Measurements from ENCODE around the gene CDK12.
A peak's percentile ranks its signal among the peaks of the same experiment; 100 is the strongest.

DNA sequence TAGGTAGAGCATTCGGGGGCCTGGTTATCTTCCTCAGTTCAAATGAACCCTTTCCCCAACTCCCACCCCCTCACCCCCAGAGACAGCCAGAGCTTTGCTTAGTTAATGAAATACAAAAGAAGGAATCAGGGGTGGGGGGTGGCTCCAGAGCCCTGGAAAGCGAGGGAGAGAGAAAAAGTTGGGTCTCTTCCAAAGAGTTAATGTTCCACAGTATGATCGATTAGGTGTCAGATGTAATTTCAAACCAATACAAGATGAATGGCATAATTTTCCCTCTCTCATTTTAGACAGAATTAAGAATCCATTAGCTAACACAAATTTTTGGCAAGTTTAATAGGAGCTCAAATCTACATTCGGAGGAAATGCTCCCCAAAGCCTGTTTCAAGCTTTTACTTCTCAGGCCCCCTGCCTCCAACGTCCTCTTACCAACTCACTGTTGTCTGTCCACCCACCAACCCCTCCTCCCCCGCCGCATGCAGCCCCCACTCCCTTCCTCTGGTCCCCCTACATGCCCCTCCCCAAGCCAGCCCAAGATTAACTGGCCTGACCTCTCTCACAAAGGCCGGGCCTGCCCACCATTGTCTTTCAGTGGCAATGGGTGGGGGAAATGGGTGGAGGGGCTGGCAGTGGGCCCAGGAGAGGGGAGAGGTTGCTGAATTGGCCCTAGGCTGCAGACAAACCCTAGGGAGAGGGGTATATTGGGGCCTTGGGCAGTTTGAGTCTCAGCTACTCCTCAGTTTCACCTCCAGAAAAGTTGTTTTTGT is 118.2 kb downstream of the CDK12 start:
- TF ChIP-seq CTCF (conservative IDR thresholded peaks at IDR 0.05; ENCODE audit: low read depth in 2 of 2) (no peak), EZH2 (IDR thresholded peaks at IDR 0.05; ENCODE audit: low read depth, unreplicated experiment) (no peak), POLR2AphosphoS5 (IDR thresholded peaks at IDR 0.05; ENCODE audit: low read depth) (0 out of 2 replicates have a peak, but pooled peaks have one; percentile 37), CREB1 (CRISPR knock-in tag; IDR thresholded peaks at IDR 0.05; ENCODE audit: low read depth) (no peak), JUNB (IDR thresholded peaks at IDR 0.05; ENCODE audit: unreplicated experiment) (no peak), STAT1 (IDR thresholded peaks at IDR 0.05; ENCODE audit: unreplicated experiment) (no peak), EZH2phosphoT487 (IDR thresholded peaks at IDR 0.05; ENCODE audit: unreplicated experiment) (no peak), ZNF114 (CRISPR knock-in tag; IDR thresholded peaks at IDR 0.05) (no peak)
- TF ChIP-seq, protein P1, sequence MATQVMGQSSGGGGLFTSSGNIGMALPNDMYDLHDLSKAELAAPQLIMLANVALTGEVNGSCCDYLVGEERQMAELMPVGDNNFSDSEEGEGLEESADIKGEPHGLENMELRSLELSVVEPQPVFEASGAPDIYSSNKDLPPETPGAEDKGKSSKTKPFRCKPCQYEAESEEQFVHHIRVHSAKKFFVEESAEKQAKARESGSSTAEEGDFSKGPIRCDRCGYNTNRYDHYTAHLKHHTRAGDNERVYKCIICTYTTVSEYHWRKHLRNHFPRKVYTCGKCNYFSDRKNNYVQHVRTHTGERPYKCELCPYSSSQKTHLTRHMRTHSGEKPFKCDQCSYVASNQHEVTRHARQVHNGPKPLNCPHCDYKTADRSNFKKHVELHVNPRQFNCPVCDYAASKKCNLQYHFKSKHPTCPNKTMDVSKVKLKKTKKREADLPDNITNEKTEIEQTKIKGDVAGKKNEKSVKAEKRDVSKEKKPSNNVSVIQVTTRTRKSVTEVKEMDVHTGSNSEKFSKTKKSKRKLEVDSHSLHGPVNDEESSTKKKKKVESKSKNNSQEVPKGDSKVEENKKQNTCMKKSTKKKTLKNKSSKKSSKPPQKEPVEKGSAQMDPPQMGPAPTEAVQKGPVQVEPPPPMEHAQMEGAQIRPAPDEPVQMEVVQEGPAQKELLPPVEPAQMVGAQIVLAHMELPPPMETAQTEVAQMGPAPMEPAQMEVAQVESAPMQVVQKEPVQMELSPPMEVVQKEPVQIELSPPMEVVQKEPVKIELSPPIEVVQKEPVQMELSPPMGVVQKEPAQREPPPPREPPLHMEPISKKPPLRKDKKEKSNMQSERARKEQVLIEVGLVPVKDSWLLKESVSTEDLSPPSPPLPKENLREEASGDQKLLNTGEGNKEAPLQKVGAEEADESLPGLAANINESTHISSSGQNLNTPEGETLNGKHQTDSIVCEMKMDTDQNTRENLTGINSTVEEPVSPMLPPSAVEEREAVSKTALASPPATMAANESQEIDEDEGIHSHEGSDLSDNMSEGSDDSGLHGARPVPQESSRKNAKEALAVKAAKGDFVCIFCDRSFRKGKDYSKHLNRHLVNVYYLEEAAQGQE (IDR thresholded peaks at IDR 0.05; ENCODE audit: unreplicated experiment) = no peak
